Measurements from ENCODE around the gene CTSF. TPM values are rescaled to one million over a fixed set of nuclear protein-coding genes. Genes with fewer than 3 reads are reported as not detected.

CTSF gene
- total and polyA plus RNA-seq, 2 of the 13 experiments (the other 11 are each of a cell fraction or from before 2014, with no cell fraction given) = not detected

DNA sequence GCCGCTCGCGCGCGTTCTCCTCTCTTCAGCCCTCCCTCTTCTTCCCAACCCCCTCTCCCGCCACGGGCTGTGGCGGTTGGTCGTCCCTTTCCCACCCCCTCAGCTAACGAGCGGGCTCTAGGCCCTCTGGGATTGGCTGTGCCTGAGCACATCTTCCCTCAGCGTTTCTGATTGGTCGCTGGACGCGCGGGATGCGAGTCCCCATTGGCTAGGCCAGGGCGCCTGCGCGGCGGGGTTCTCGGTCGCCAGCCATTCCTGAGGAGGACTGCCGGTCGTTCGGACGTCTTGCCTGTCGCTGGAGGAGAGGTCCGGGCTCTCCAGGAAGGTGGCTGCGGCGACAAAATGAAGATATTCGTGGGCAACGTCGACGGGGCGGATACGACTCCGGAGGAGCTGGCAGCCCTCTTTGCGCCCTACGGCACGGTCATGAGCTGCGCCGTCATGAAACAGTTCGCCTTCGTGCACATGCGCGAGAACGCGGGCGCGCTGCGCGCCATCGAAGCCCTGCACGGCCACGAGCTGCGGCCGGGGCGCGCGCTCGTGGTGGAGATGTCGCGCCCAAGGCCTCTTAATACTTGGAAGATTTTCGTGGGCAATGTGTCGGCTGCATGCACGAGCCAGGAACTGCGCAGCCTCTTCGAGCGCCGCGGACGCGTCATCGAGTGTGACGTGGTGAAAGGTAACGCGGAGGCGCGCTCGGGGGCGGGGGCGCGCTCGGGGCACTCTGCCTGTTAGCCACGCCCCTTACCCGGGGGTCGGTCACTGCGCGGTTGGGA lies 48.2 kb upstream of the CTSF start, which contains the start of gene RBM14 (continued):
- TF ChIP-seq, protein P1, sequence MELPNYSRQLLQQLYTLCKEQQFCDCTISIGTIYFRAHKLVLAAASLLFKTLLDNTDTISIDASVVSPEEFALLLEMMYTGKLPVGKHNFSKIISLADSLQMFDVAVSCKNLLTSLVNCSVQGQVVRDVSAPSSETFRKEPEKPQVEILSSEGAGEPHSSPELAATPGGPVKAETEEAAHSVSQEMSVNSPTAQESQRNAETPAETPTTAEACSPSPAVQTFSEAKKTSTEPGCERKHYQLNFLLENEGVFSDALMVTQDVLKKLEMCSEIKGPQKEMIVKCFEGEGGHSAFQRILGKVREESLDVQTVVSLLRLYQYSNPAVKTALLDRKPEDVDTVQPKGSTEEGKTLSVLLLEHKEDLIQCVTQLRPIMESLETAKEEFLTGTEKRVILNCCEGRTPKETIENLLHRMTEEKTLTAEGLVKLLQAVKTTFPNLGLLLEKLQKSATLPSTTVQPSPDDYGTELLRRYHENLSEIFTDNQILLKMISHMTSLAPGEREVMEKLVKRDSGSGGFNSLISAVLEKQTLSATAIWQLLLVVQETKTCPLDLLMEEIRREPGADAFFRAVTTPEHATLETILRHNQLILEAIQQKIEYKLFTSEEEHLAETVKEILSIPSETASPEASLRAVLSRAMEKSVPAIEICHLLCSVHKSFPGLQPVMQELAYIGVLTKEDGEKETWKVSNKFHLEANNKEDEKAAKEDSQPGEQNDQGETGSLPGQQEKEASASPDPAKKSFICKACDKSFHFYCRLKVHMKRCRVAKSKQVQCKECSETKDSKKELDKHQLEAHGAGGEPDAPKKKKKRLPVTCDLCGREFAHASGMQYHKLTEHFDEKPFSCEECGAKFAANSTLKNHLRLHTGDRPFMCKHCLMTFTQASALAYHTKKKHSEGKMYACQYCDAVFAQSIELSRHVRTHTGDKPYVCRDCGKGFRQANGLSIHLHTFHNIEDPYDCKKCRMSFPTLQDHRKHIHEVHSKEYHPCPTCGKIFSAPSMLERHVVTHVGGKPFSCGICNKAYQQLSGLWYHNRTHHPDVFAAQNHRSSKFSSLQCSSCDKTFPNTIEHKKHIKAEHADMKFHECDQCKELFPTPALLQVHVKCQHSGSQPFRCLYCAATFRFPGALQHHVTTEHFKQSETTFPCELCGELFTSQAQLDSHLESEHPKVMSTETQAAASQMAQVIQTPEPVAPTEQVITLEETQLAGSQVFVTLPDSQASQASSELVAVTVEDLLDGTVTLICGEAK (IDR thresholded peaks at IDR 0.05) = no peak
- TF ChIP-seq, protein P1 (CRISPR knock-in tag; IDR thresholded peaks at IDR 0.05) = no peak
- TF ChIP-seq, protein P2, sequence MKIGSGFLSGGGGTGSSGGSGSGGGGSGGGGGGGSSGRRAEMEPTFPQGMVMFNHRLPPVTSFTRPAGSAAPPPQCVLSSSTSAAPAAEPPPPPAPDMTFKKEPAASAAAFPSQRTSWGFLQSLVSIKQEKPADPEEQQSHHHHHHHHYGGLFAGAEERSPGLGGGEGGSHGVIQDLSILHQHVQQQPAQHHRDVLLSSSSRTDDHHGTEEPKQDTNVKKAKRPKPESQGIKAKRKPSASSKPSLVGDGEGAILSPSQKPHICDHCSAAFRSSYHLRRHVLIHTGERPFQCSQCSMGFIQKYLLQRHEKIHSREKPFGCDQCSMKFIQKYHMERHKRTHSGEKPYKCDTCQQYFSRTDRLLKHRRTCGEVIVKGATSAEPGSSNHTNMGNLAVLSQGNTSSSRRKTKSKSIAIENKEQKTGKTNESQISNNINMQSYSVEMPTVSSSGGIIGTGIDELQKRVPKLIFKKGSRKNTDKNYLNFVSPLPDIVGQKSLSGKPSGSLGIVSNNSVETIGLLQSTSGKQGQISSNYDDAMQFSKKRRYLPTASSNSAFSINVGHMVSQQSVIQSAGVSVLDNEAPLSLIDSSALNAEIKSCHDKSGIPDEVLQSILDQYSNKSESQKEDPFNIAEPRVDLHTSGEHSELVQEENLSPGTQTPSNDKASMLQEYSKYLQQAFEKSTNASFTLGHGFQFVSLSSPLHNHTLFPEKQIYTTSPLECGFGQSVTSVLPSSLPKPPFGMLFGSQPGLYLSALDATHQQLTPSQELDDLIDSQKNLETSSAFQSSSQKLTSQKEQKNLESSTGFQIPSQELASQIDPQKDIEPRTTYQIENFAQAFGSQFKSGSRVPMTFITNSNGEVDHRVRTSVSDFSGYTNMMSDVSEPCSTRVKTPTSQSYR (CRISPR knock-in tag; IDR thresholded peaks at IDR 0.05; ENCODE audit: borderline replicate concordance) = peak; percentile 88
- TF ChIP-seq KLF11 (CRISPR knock-in tag; IDR thresholded peaks at IDR 0.05) (0 out of 2 replicates have a peak, but pooled peaks have one; percentile 39), ZNF350 (CRISPR knock-in tag; IDR thresholded peaks at IDR 0.05; ENCODE audit: borderline replicate concordance, low read depth) (peak; percentile 88), MED8 (CRISPR knock-in tag; IDR thresholded peaks at IDR 0.05; ENCODE audit: insufficient replicate concordance) (peak; percentile 13), ZNF781 (CRISPR knock-in tag; IDR thresholded peaks at IDR 0.05; ENCODE audit: borderline replicate concordance, not compliant biosample characterization) (peak; percentile 71), SMYD3 (CRISPR knock-in tag; IDR thresholded peaks at IDR 0.05) (no peak; the same call in 1 of the 2 replicates)
- TF ChIP-seq, protein P3, sequence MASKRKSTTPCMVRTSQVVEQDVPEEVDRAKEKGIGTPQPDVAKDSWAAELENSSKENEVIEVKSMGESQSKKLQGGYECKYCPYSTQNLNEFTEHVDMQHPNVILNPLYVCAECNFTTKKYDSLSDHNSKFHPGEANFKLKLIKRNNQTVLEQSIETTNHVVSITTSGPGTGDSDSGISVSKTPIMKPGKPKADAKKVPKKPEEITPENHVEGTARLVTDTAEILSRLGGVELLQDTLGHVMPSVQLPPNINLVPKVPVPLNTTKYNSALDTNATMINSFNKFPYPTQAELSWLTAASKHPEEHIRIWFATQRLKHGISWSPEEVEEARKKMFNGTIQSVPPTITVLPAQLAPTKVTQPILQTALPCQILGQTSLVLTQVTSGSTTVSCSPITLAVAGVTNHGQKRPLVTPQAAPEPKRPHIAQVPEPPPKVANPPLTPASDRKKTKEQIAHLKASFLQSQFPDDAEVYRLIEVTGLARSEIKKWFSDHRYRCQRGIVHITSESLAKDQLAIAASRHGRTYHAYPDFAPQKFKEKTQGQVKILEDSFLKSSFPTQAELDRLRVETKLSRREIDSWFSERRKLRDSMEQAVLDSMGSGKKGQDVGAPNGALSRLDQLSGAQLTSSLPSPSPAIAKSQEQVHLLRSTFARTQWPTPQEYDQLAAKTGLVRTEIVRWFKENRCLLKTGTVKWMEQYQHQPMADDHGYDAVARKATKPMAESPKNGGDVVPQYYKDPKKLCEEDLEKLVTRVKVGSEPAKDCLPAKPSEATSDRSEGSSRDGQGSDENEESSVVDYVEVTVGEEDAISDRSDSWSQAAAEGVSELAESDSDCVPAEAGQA (IDR thresholded peaks at IDR 0.05; ENCODE audit: low read depth) = peak; percentile 50
- TF ChIP-seq, protein P3 (CRISPR knock-in tag; IDR thresholded peaks at IDR 0.05; ENCODE audit: borderline replicate concordance) = no peak
